ENCODE data around the gene PDZD2.
"Not testable (repeated sequence)": the region's sequence is repeated elsewhere in the genome, so short reads cannot be mapped to it uniquely, and the experiment has no call there.

PDZD2 gene

GRCh38 chr5:32008746-32009145 is 369.8 kb downstream of the PDZD2 start:
- H3K9me3 ChIP-seq (replicated peaks; ENCODE audit: insufficient read depth, low read length) = no peaks in the 10 kb centered on the region
- H3K9ac ChIP-seq (ENCODE audit: low read length) = no peak overlapping the region
- no peak for TF ChIP-seq EZH2 (optimal IDR thresholded peaks at IDR 0.05; ENCODE audit: low read depth, low read length)
- TF ChIP-seq CTCF (IDR thresholded peaks at IDR 0.05; ENCODE audit: low read length) = no peak
- TF ChIP-seq EZH2phosphoT487 (IDR thresholded peaks at IDR 0.05; ENCODE audit: low read length) = no peak
- no peak overlapping the region for H3K4me2 ChIP-seq (ENCODE audit: low read depth, low read length)
- no peak overlapping the region for H2AFZ ChIP-seq (ENCODE audit: low read length)
- no peak overlapping the region for H3K4me3 ChIP-seq (ENCODE audit: low read length)
- H3K27me3 ChIP-seq (replicated peaks; ENCODE audit: insufficient read depth, low read length) = no peaks in the 10 kb centered on the region
- DNase-seq = no peak
- H3K27ac ChIP-seq (ENCODE audit: low read length) = no peak overlapping the region
- H4K20me1 ChIP-seq (ENCODE audit: insufficient read depth, low read length) = no peaks in the 10 kb centered on the region
- H3K9me2 ChIP-seq (replicated peaks; ENCODE audit: insufficient read depth, low read length) = no peaks in the 10 kb centered on the region
- H3K4me1 ChIP-seq (ENCODE audit: low read length) = no peaks in the 10 kb centered on the region
- H3F3A ChIP-seq (ENCODE audit: insufficient read depth, low read length) = no peaks in the 10 kb centered on the region
- H3K79me2 ChIP-seq (ENCODE audit: low read length) = no peaks in the 10 kb centered on the region
- no peaks in the 10 kb centered on the region for H3K36me3 ChIP-seq (replicated peaks; ENCODE audit: insufficient read depth, low read length)

DNA sequence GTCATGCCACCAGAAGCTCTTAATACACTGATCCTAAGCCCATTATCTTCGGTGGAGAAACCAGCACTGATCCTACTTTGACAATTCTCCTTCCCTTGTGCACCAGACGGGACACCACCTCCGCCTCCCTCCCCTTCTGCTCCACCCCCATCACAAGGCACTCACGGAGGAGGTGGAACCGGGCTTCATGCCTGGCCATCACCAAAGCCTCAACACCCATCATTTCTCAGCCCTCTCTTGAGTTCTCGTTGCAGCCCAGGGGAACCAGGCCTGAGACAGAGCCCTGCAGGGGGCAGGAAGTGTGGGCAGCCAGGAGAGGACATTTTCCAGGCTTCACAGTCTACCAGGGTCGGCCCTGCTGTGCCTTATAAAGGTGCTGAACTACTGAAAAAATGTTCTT is 374.7 kb downstream of the PDZD2 start:
- H3K4me1 ChIP-seq (ENCODE audit: low read length) = no peaks in the 10 kb centered on the region
- TF ChIP-seq EZH2phosphoT487 (IDR thresholded peaks at IDR 0.05; ENCODE audit: low read length) (no peak), CTCF (IDR thresholded peaks at IDR 0.05; ENCODE audit: low read length) (no peak), EZH2 (optimal IDR thresholded peaks at IDR 0.05; ENCODE audit: low read depth, low read length) (no peak)
- H3F3A ChIP-seq (ENCODE audit: insufficient read depth, low read length) = no peaks in the 10 kb centered on the region
- H3K4me2 ChIP-seq (ENCODE audit: low read depth, low read length) = no peak overlapping the region
- no peak overlapping the region for H2AFZ ChIP-seq (ENCODE audit: low read length)
- H3K9me3 ChIP-seq (replicated peaks; ENCODE audit: insufficient read depth, low read length) = no peaks in the 10 kb centered on the region
- no peaks in the 10 kb centered on the region for H3K79me2 ChIP-seq (ENCODE audit: low read length)
- H3K27ac ChIP-seq (ENCODE audit: low read length) = no peak overlapping the region
- DNase-seq = no peak
- H3K36me3 ChIP-seq (replicated peaks; ENCODE audit: insufficient read depth, low read length) = no peaks in the 10 kb centered on the region
- H3K9me2 ChIP-seq (replicated peaks; ENCODE audit: insufficient read depth, low read length) = no peaks in the 10 kb centered on the region
- no peaks in the 10 kb centered on the region for H4K20me1 ChIP-seq (ENCODE audit: insufficient read depth, low read length)
- H3K27me3 ChIP-seq (replicated peaks; ENCODE audit: insufficient read depth, low read length) = no peaks in the 10 kb centered on the region
- H3K9ac ChIP-seq (ENCODE audit: low read length) = no peak overlapping the region
- H3K4me3 ChIP-seq (ENCODE audit: low read length) = no peak overlapping the region

DNA sequence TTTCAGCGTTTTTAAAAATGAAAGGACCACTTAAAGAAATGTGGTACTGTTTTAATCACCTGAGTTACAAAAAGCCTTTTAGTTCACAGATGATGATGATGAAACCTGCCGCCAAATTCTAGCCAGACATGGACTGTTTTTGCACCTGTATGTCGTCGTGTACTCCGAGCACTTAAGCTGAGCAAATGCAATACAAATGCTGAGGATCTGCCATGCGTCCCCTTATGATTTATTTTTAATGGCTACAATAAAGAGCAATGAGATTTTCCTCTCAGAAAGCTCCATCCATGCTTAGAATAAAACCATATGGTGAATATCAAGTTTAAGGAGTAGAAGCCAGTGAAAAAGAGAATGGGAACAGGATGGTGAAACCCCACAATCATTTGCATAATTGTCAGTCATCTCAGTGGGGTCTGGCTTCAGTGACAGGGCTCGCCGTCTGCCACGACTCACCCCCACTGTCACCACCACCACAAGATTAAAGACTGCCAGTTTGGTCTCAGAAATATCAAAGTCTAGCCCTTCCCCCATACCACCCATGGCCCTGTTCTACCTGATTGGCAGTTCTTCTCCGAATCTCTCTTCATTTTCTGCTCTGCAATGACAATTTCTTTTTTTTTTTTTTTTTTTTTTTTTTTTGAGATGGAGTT is 375.3 kb downstream of the PDZD2 start:
- Histone ChIP-seq H3K4me2 (ENCODE audit: low read depth, low read length) (no peak overlapping the region), H3K9me3 (replicated peaks; ENCODE audit: insufficient read depth, low read length) (no peaks in the 10 kb centered on the region), H3K9me2 (replicated peaks; ENCODE audit: insufficient read depth, low read length) (no peaks in the 10 kb centered on the region), H3K27ac (ENCODE audit: low read length) (no peak overlapping the region), H3F3A (ENCODE audit: insufficient read depth, low read length) (no peaks in the 10 kb centered on the region), H3K4me1 (ENCODE audit: low read length) (no peaks in the 10 kb centered on the region), H3K9ac (ENCODE audit: low read length) (no peak overlapping the region), H3K79me2 (ENCODE audit: low read length) (no peaks in the 10 kb centered on the region), H4K20me1 (ENCODE audit: insufficient read depth, low read length) (no peaks in the 10 kb centered on the region), H3K36me3 (replicated peaks; ENCODE audit: insufficient read depth, low read length) (no peaks in the 10 kb centered on the region), H2AFZ (ENCODE audit: low read length) (no peak overlapping the region), H3K4me3 (ENCODE audit: low read length) (no peak overlapping the region), H3K27me3 (replicated peaks; ENCODE audit: insufficient read depth, low read length) (no peaks in the 10 kb centered on the region)
- DNase-seq = no peak
- no peak for TF ChIP-seq EZH2 (optimal IDR thresholded peaks at IDR 0.05; ENCODE audit: low read depth, low read length)
- TF ChIP-seq EZH2phosphoT487 (IDR thresholded peaks at IDR 0.05; ENCODE audit: low read length) = no peak
- TF ChIP-seq CTCF (IDR thresholded peaks at IDR 0.05; ENCODE audit: low read length) = no peak

- H3K9me3 ChIP-seq (replicated peaks; ENCODE audit: insufficient read depth, low read length); H4K20me1 ChIP-seq (ENCODE audit: insufficient read depth, low read length); H3K36me3 ChIP-seq (replicated peaks; ENCODE audit: insufficient read depth, low read length); H3K79me2 ChIP-seq (ENCODE audit: low read length); H3K27ac ChIP-seq (ENCODE audit: low read length); H3K27me3 ChIP-seq (replicated peaks; ENCODE audit: insufficient read depth, low read length); H3K9ac ChIP-seq (ENCODE audit: low read length); H3K4me3 ChIP-seq (ENCODE audit: low read length); H3K9me2 ChIP-seq (replicated peaks; ENCODE audit: insufficient read depth, low read length); DNase-seq; H3K4me1 ChIP-seq (ENCODE audit: low read length); H2AFZ ChIP-seq (ENCODE audit: low read length); H3K4me2 ChIP-seq (ENCODE audit: low read depth, low read length); H3F3A ChIP-seq (ENCODE audit: insufficient read depth, low read length): not testable (repeated sequence)
These were observed 376.3 kb downstream of the PDZD2 start for GRCh38 chr5:32015262-32015661.

All from MM.1S (cell line).